ENCODE data around the gene RIGI. TPM values are rescaled to one million over a fixed set of nuclear protein-coding genes. Genes with fewer than 3 reads are reported as not detected.
A peak's percentile ranks its signal among the peaks of the same experiment; 100 is the strongest.

The RIGI gene
- total and polyA plus RNA-seq, 2 of the 13 experiments (the other 11 are each of a cell fraction or from before 2014, with no cell fraction given) = 3.0 to 8.2 TPM

DNA sequence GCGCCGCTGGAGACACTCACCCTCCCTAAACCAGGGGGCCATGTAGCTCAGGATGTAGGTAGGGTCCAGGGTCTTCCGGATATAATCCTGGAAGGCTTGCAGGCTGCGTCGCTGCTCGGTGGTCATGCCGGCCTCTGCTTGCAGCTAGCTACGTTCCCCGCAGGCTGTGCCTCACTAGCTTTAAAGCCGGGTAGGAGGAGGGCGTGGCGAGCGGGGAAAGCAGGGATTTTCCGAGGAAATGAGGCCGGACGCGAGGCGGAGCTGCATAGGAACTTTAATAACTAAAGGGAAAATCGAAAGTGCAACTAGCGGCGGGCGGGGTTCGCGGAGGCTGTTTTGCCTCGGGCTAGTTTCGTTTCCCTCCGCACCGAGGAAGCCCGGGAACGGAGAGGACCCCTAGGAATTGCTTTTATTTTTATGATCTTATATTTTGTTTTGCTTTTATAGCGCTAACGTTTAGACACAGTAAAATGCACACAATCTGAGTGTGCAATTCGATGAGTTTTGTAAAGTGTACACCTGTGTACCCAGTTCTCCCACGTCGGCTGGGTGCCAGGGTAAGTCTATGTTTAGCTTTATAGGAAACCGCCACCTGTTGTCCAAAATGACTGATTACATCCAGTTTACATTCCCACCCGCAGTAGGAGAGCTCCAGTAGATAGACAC is at the start of gene RIGI (continued):
- TF ChIP-seq, protein P1, sequence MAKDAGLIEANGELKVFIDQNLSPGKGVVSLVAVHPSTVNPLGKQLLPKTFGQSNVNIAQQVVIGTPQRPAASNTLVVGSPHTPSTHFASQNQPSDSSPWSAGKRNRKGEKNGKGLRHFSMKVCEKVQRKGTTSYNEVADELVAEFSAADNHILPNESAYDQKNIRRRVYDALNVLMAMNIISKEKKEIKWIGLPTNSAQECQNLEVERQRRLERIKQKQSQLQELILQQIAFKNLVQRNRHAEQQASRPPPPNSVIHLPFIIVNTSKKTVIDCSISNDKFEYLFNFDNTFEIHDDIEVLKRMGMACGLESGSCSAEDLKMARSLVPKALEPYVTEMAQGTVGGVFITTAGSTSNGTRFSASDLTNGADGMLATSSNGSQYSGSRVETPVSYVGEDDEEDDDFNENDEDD (CRISPR knock-in tag; IDR thresholded peaks at IDR 0.05; ENCODE audit: borderline replicate concordance) = 0 out of 2 replicates have a peak, but pooled peaks have one; percentile 4
- TF ChIP-seq CEBPG (CRISPR knock-in tag; IDR thresholded peaks at IDR 0.05) (no peak), CBX2 (IDR thresholded peaks at IDR 0.05; ENCODE audit: low read depth, low read length) (no peak), CBX2 (CRISPR knock-in tag; IDR thresholded peaks at IDR 0.05; ENCODE audit: low read depth) (no peak), ZBTB1 (CRISPR knock-in tag; IDR thresholded peaks at IDR 0.05; ENCODE audit: borderline replicate concordance) (no peak), ZBTB3 (CRISPR knock-in tag; IDR thresholded peaks at IDR 0.05; ENCODE audit: borderline replicate concordance, low read depth) (no peak), ZNF768 (CRISPR knock-in tag; IDR thresholded peaks at IDR 0.05) (peak; percentile 38; the same call in 1 of the 2 replicates), NR3C1 (CRISPR knock-in tag; IDR thresholded peaks at IDR 0.05) (no peak), GATA4 (IDR thresholded peaks at IDR 0.05; ENCODE audit: borderline replicate concordance, low read depth) (no peak), RARA (CRISPR knock-in tag; IDR thresholded peaks at IDR 0.05) (no peak), NONO (IDR thresholded peaks at IDR 0.05) (no peak), NONO (CRISPR knock-in tag; conservative IDR thresholded peaks at IDR 0.05) (no peak; the same call in 1 of the 2 replicates), ZFX (CRISPR knock-in tag; IDR thresholded peaks at IDR 0.05; ENCODE audit: low read depth) (peak; percentile 49), ZNF556 (CRISPR knock-in tag; IDR thresholded peaks at IDR 0.05; ENCODE audit: borderline replicate concordance) (no peak), CHD2 (IDR thresholded peaks at IDR 0.05; ENCODE audit: low read depth, low read length) (no peak), CENPX (CRISPR knock-in tag; IDR thresholded peaks at IDR 0.05) (no peak), KAT8 (CRISPR knock-in tag; IDR thresholded peaks at IDR 0.05) (peak; percentile 60; the same call in 1 of the 2 replicates)
- TF ChIP-seq, protein P2, sequence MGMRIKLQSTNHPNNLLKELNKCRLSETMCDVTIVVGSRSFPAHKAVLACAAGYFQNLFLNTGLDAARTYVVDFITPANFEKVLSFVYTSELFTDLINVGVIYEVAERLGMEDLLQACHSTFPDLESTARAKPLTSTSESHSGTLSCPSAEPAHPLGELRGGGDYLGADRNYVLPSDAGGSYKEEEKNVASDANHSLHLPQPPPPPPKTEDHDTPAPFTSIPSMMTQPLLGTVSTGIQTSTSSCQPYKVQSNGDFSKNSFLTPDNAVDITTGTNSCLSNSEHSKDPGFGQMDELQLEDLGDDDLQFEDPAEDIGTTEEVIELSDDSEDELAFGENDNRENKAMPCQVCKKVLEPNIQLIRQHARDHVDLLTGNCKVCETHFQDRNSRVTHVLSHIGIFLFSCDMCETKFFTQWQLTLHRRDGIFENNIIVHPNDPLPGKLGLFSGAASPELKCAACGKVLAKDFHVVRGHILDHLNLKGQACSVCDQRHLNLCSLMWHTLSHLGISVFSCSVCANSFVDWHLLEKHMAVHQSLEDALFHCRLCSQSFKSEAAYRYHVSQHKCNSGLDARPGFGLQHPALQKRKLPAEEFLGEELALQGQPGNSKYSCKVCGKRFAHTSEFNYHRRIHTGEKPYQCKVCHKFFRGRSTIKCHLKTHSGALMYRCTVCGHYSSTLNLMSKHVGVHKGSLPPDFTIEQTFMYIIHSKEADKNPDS (CRISPR knock-in tag; IDR thresholded peaks at IDR 0.05) = no peak
- TF ChIP-seq, protein P3, sequence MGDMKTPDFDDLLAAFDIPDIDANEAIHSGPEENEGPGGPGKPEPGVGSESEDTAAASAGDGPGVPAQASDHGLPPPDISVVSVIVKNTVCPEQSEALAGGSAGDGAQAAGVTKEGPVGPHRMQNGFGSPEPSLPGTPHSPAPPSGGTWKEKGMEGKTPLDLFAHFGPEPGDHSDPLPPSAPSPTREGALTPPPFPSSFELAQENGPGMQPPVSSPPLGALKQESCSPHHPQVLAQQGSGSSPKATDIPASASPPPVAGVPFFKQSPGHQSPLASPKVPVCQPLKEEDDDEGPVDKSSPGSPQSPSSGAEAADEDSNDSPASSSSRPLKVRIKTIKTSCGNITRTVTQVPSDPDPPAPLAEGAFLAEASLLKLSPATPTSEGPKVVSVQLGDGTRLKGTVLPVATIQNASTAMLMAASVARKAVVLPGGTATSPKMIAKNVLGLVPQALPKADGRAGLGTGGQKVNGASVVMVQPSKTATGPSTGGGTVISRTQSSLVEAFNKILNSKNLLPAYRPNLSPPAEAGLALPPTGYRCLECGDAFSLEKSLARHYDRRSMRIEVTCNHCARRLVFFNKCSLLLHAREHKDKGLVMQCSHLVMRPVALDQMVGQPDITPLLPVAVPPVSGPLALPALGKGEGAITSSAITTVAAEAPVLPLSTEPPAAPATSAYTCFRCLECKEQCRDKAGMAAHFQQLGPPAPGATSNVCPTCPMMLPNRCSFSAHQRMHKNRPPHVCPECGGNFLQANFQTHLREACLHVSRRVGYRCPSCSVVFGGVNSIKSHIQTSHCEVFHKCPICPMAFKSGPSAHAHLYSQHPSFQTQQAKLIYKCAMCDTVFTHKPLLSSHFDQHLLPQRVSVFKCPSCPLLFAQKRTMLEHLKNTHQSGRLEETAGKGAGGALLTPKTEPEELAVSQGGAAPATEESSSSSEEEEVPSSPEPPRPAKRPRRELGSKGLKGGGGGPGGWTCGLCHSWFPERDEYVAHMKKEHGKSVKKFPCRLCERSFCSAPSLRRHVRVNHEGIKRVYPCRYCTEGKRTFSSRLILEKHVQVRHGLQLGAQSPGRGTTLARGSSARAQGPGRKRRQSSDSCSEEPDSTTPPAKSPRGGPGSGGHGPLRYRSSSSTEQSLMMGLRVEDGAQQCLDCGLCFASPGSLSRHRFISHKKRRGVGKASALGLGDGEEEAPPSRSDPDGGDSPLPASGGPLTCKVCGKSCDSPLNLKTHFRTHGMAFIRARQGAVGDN (CRISPR knock-in tag; IDR thresholded peaks at IDR 0.05) = peak; percentile 77
- TF ChIP-seq, protein P4, sequence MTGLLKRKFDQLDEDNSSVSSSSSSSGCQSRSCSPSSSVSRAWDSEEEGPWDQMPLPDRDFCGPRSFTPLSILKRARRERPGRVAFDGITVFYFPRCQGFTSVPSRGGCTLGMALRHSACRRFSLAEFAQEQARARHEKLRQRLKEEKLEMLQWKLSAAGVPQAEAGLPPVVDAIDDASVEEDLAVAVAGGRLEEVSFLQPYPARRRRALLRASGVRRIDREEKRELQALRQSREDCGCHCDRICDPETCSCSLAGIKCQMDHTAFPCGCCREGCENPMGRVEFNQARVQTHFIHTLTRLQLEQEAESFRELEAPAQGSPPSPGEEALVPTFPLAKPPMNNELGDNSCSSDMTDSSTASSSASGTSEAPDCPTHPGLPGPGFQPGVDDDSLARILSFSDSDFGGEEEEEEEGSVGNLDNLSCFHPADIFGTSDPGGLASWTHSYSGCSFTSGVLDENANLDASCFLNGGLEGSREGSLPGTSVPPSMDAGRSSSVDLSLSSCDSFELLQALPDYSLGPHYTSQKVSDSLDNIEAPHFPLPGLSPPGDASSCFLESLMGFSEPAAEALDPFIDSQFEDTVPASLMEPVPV (CRISPR knock-in tag; IDR thresholded peaks at IDR 0.05) = peak; percentile 28; the same call in 1 of the 2 replicates
- TF ChIP-seq, protein P5, sequence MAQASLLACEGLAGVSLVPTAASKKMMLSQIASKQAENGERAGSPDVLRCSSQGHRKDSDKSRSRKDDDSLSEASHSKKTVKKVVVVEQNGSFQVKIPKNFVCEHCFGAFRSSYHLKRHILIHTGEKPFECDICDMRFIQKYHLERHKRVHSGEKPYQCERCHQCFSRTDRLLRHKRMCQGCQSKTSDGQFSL (CRISPR knock-in tag; IDR thresholded peaks at IDR 0.05) = no peak

Data from HepG2 (cell line).